Panc1 (cell line): ENCODE data around the gene RIMBP2. TPM values are rescaled to one million over a fixed set of nuclear protein-coding genes. Genes with fewer than 3 reads are reported as not detected.

ENCODE experiments used
- ATAC-seq: fragments of 200-7000 bp; cut with Tn5 transposase; 2 replicates; pipeline ENCODE4 v1.9.1; 2020; ENCODE audit warnings: mild to moderate bottlenecking, moderate library complexity
- BruUV-seq: library from RNA; stranded (reverse); fragments of 400-500 nt; replicated peaks from 2 replicates; lab custom pipeline; 2021; lab: Mats Ljungman, UMichigan
- CTCF ChIA-PET: fragments of 300-600 bp; sonication (Branson Sonifier 250); formaldehyde crosslinking; loops from one replicate; lab custom pipeline; 2022; ENCODE audit warnings: antibody characterized with exemption; lab: Charles Lee
- POLR2A ChIA-PET: fragments of 300-600 bp; sonication (Branson Sonifier 250); formaldehyde crosslinking; loops from one replicate; lab custom pipeline; 2022; ENCODE audit warnings: antibody characterized with exemption; lab: Charles Lee
- DNase-seq: peaks from one replicate; pipeline ENCODE4 v3.0.0-alpha.2; 2010; ENCODE audit warnings: low read depth, low spot score
- H3K27ac ChIP-seq: 2 replicates; pipeline ENCODE4 v1.5.1; 2011; ENCODE audit warnings: mild to moderate bottlenecking, low read length, inconsistent platforms
- H3K27me3 ChIP-seq: fragments of 200-500 bp; sonication (Bioruptor generic); 2 replicates; pipeline ENCODE4 v1.6.0; 2014; ENCODE audit warnings: low read length, inconsistent platforms; ENCODE audit not compliant: control insufficient read depth, insufficient read depth
- H3K36me3 ChIP-seq: fragments of 200-500 bp; sonication (Bioruptor generic); 2 replicates; pipeline ENCODE4 v1.5.1; 2014; ENCODE audit warnings: inconsistent platforms, mild to moderate bottlenecking, low read length, moderate library complexity; ENCODE audit not compliant: control insufficient read depth, insufficient read depth
- H3K4me1 ChIP-seq: 2 replicates; pipeline ENCODE4 v1.5.1; 2011; ENCODE audit warnings: inconsistent platforms, mild to moderate bottlenecking, low read length, moderate library complexity; ENCODE audit not compliant: control insufficient read depth, insufficient read depth
- H3K4me3 ChIP-seq, 2 experiments: 2 replicates each; pipeline ENCODE4 v1.5.1; 2011 to 2012; ENCODE audit warnings: low read depth in 2 of 2, low read length in 2 of 2, mild to moderate bottlenecking in 2 of 2, inconsistent platforms in 1 of 2, moderate library complexity in 1 of 2
- H3K9me3 ChIP-seq: fragments of 200-500 bp; sonication (Bioruptor generic); 2 replicates; pipeline ENCODE4 v1.5.1; 2014; ENCODE audit warnings: low read depth, mild to moderate bottlenecking, inconsistent platforms, low read length, moderate library complexity; ENCODE audit not compliant: control insufficient read depth, insufficient read depth
- POLR2AphosphoS5 ChIP-seq: IDR thresholded peaks from 2 replicates; pipeline ENCODE4 v1.6.1; 2012; ENCODE audit warnings: mild to moderate bottlenecking, low read depth, low read length, moderate library complexity
- REST ChIP-seq, 2 experiments: IDR thresholded peaks; 2 replicates each; pipeline ENCODE4 v1.6.1; 2011 to 2012; ENCODE audit warnings: low read depth in 2 of 2, control low read depth in 1 of 2, low read length in 1 of 2, mild to moderate bottlenecking in 1 of 2, moderate library complexity in 1 of 2; ENCODE audit not compliant: insufficient read depth in 1 of 2
- SIN3A ChIP-seq: IDR thresholded peaks from 2 replicates; pipeline ENCODE4 v1.6.1; 2012; ENCODE audit warnings: low read depth, mild to moderate bottlenecking, low read length, moderate library complexity, borderline replicate concordance; ENCODE audit not compliant: insufficient read depth
- TCF7L2 ChIP-seq: IDR thresholded peaks from 2 replicates; pipeline ENCODE4 v1.6.1; 2011; ENCODE audit warnings: mild to moderate bottlenecking, low read depth, low read length, inconsistent platforms
- in situ Hi-C: cut with HindIII; loops from 2 replicates; pipeline ENCODE4 v1.10.0; 2016; ENCODE audit warnings: low sequenced_read_pairs, low pct_unique_long_range_greater_than_20kb
- intact Hi-C: fragments of 100-400 bp; cut with micrococcal nuclease; formaldehyde crosslinking; loops from one replicate; pipeline ENCODE4 v1.10.0; 2022; ENCODE audit not compliant: unreplicated experiment
- total RNA-seq: library from RNA; stranded (reverse); gene quantifications from one replicate; pipeline ENCODE4 v1.2.1, GENCODE V29; 2021; ENCODE audit not compliant: unreplicated experiment
- TF ChIP-seq, protein P1 (sequence below): fragments of 450-650 bp; IDR thresholded peaks from 2 replicates; pipeline ENCODE4 v1.5.1; 2017; ENCODE audit warnings: mild to moderate bottlenecking

RIMBP2 gene
- total RNA-seq, 1 experiment from 2014 or later = not detected

GRCh38 chr12:130458341-130458740, 257.8 kb downstream of the RIMBP2 start:
- ChIA-PET POLR2A (no interaction called here), CTCF (no interaction called here)
- no peak overlapping the region for H3K27ac ChIP-seq
- in situ Hi-C loops (no loop called here), intact Hi-C loops (no loop called here)
- H3K4me3 ChIP-seq = no peak overlapping the region
- ATAC-seq (no peak), DNase-seq (no peak)
- peaks cover 6% of the 10 kb centered on the region; the same call in 1 of the 2 replicates for H3K27me3 ChIP-seq
- no peaks in the 10 kb centered on the region for H3K4me1 ChIP-seq
- BruUV-seq = no TSS peak
- no peak for TF ChIP-seq SIN3A
- H3K9me3 ChIP-seq = no peaks in the 10 kb centered on the region
- no peaks in the 10 kb centered on the region for H3K36me3 ChIP-seq

DNA sequence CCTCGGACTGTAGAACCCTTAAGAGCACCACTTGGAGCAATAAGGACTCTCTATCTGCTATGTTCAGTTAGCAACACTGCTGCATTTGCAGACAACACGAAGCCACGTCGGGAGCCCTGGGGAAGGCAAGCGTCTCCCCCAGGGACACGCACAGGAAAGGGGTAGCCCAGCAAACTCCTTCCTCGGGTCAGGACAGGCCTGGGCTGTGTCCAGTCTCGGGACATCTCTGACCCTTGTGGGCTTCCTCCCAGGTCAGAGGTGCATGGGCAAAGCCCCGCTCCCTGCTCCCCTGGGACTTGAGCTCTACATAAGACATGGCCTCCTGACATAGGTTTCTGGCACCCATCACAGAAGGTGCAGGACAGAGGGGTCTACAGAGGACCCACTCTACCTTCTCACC, 258.9 kb downstream of the RIMBP2 start:
- intact Hi-C loops (no loop called here), in situ Hi-C loops (no loop called here)
- Histone ChIP-seq H3K4me3 (no peak overlapping the region), H3K4me1 (no peaks in the 10 kb centered on the region), H3K27ac (no peak overlapping the region), H3K36me3 (no peaks in the 10 kb centered on the region), H3K27me3 (peaks cover 6% of the 10 kb centered on the region; the same call in 1 of the 2 replicates), H3K9me3 (no peaks in the 10 kb centered on the region)
- ChIA-PET CTCF (no interaction called here), POLR2A (no interaction called here)
- no TSS peak for BruUV-seq
- DNase-seq (no peak), ATAC-seq (peak; percentile 27; the same call in 1 of the 2 replicates)
- TF ChIP-seq, protein P1, sequence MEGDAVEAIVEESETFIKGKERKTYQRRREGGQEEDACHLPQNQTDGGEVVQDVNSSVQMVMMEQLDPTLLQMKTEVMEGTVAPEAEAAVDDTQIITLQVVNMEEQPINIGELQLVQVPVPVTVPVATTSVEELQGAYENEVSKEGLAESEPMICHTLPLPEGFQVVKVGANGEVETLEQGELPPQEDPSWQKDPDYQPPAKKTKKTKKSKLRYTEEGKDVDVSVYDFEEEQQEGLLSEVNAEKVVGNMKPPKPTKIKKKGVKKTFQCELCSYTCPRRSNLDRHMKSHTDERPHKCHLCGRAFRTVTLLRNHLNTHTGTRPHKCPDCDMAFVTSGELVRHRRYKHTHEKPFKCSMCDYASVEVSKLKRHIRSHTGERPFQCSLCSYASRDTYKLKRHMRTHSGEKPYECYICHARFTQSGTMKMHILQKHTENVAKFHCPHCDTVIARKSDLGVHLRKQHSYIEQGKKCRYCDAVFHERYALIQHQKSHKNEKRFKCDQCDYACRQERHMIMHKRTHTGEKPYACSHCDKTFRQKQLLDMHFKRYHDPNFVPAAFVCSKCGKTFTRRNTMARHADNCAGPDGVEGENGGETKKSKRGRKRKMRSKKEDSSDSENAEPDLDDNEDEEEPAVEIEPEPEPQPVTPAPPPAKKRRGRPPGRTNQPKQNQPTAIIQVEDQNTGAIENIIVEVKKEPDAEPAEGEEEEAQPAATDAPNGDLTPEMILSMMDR = no peak
- TF ChIP-seq REST (IDR thresholded peaks at IDR 0.05; ENCODE audit: insufficient read depth in 1 of 2, low read depth in 2 of 2, low read length in 1 of 2) (no peak), TCF7L2 (no peak), SIN3A (no peak), POLR2AphosphoS5 (no peak)

GRCh38 chr12:130456375-130457199, 259.5 kb downstream of the RIMBP2 start:
- DNase-seq = no peak
- ChIA-PET POLR2A (no interaction called here), CTCF (interaction anchor here (0.7 kb wide), 1 partner anchor 258 kb away, joined by 3 read pairs; no protein-coding TSS in a partner anchor)
- Histone ChIP-seq H3K4me1 (no peaks in the 10 kb centered on the region), H3K36me3 (no peaks in the 10 kb centered on the region), H3K27me3 (peaks cover 6% of the 10 kb centered on the region; the same call in 1 of the 2 replicates), H3K9me3 (no peaks in the 10 kb centered on the region), H3K4me3 (no peak overlapping the region), H3K27ac (no peak overlapping the region)
- in situ Hi-C loops = no loop called here
- BruUV-seq = no TSS peak
- intact Hi-C loops = no loop called here
- TF ChIP-seq, protein P1 = no peak
- TF ChIP-seq TCF7L2 = no peak
- no peak for TF ChIP-seq SIN3A
- TF ChIP-seq REST (IDR thresholded peaks at IDR 0.05; ENCODE audit: insufficient read depth in 1 of 2, low read depth in 2 of 2, low read length in 1 of 2) = no peak
- TF ChIP-seq POLR2AphosphoS5 = no peak
- peak; percentile 57; the same call in 1 of the 2 replicates for ATAC-seq
